ENCODE results near the gene RNU6-1.

RNU6-1 gene

GRCh38 chr15:67857220-67857619 is 17.4 kb upstream of the RNU6-1 start:
- no peak for DNase-seq
- no peak for ATAC-seq

- no peak for DNase-seq
- ATAC-seq: peak; percentile 70
These were observed 16.0 kb upstream of the RNU6-1 start for GRCh38 chr15:67855842-67856241.

GRCh38 chr15:67854358-67854757 is 14.5 kb upstream of the RNU6-1 start:
- ATAC-seq (no peak), DNase-seq (no peak)

GRCh38 chr15:67853454-67853853 is 13.6 kb upstream of the RNU6-1 start:
- DNase-seq: no peak
- no peak for ATAC-seq

- DNase-seq (no peak), ATAC-seq (no peak)
These were observed 12.6 kb upstream of the RNU6-1 start for GRCh38 chr15:67852418-67852817.

- no peak for ATAC-seq
- no peak for DNase-seq
These were observed 11.2 kb upstream of the RNU6-1 start for GRCh38 chr15:67850994-67851571.

- no peak for DNase-seq
These were observed 10.5 kb upstream of the RNU6-1 start for GRCh38 chr15:67850336-67850735.

GRCh38 chr15:67849538-67849937 is 9.7 kb upstream of the RNU6-1 start:
- ATAC-seq: no peak
- DNase-seq: no peak

More at GRCh38 chr15:67850336-67850735, 10.5 kb upstream of the RNU6-1 start:
- ATAC-seq: no peak

GRCh38 chr15:67845974-67846373 is 6.1 kb upstream of the RNU6-1 start:
- ATAC-seq (no peak), DNase-seq (no peak)

GRCh38 chr15:67843571-67844387 is 3.9 kb upstream of the RNU6-1 start:
- DNase-seq: no peak
- no peak for ATAC-seq

GRCh38 chr15:67843092-67843501 is 3.3 kb upstream of the RNU6-1 start:
- ATAC-seq: no peak

GRCh38 chr15:67841513-67841762 is 1.6 kb upstream of the RNU6-1 start:
- no peak for DNase-seq
- ATAC-seq: no peak

More at GRCh38 chr15:67843092-67843501, 3.3 kb upstream of the RNU6-1 start:
- DNase-seq: no peak

- DNase-seq: no peak
- ATAC-seq: no peak
These were observed 1.1 kb upstream of the RNU6-1 start for GRCh38 chr15:67840749-67841512.

- DNase-seq (no peak), ATAC-seq (peak; percentile 15)
These were observed 331 bp downstream of the RNU6-1 start for GRCh38 chr15:67839499-67839928.

GRCh38 chr15:67838789-67839332 is 984 bp downstream of the RNU6-1 start:
- no peak for DNase-seq
- ATAC-seq: no peak

GRCh38 chr15:67836955-67837354 is 2.9 kb downstream of the RNU6-1 start:
- ATAC-seq (no peak), DNase-seq (no peak)

- DNase-seq: peak; percentile 60
- no peak for ATAC-seq
These were observed 3.4 kb downstream of the RNU6-1 start for GRCh38 chr15:67836477-67836876.

GRCh38 chr15:67836134-67836455 is 3.8 kb downstream of the RNU6-1 start:
- ATAC-seq: no peak
- no peak for DNase-seq

GRCh38 chr15:67835297-67836133 is 4.3 kb downstream of the RNU6-1 start:
- DNase-seq: no peak
- no peak for ATAC-seq

- DNase-seq: no peak
- ATAC-seq: no peak
These were observed 5.1 kb downstream of the RNU6-1 start for GRCh38 chr15:67834581-67835296.

- peak; percentile 51 for DNase-seq
- ATAC-seq: peak; percentile 10
These were observed 5.9 kb downstream of the RNU6-1 start for GRCh38 chr15:67833710-67834511.
